Suppressor macrophage (primary cell): Measurements from ENCODE around the gene PREP.

Experiments used
- DNase-seq, 4 experiments: peaks; one replicate each; pipeline ENCODE4 v3.0.0-alpha.2; 2020 to 2022

The PREP gene

DNA sequence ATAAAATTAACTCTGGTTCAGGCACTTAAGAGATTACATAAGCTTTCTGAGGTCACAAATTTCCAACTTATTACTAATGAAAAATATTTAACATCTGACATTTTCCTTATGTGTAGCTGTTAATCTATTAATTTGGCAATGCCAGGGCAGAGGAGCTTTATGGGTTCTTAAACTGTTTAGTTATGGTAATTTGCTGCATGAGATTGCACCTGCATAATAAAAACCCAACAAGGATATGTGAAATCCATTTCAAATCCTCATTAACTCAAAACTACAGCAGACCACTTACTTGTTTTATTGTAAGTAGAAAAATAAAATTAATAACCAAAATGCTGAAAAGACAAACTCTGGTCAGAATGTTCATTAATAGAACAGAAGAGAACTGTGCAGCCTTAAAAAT, 98.1 kb downstream of the PREP start:
- DNase-seq, result no peak

DNA sequence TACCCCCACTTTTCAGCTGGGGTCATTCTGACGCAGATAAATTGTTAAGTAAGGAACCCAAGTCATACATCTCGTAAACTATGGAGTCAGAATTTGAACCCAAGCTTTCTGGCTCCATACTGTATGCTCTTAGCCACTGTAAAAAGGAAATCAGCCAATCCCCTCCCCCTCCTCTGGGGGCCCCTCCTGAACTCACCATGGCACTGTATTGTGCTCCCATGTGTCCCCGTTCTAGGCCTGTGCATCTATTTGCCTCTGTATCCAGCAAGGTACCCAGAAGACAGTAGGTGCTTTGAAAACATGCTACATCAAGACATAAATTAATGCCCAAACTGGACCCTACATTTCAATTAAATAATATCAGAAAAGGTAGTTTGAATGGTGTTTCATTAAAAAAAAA, 98.5 kb downstream of the PREP start:
- DNase-seq, result no peak

DNA sequence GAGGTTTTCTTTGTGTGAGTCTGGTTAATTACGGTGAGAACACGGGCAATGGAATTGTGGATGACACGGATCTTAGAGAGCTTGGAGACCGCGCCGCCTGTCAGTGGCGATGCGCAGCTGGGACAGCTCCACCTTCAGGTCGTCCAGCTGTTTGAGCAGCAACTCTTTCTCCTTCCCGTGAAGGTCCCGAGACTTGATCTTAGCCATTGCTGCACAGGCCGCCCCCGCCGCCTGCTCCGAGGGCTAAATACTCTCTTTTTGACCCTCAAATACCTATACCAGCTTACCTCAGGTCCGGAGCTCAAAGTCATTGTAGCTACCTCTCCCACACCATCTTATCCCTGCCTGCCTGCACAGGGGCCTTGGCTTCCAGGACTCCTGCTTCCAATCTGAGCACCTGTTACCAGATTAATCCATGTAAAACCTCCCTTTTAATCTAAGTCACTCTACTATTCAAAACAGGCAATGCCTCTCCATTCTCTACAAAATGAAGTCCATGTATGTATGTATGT, 100.2 kb downstream of the PREP start:
- no peak for DNase-seq

DNA sequence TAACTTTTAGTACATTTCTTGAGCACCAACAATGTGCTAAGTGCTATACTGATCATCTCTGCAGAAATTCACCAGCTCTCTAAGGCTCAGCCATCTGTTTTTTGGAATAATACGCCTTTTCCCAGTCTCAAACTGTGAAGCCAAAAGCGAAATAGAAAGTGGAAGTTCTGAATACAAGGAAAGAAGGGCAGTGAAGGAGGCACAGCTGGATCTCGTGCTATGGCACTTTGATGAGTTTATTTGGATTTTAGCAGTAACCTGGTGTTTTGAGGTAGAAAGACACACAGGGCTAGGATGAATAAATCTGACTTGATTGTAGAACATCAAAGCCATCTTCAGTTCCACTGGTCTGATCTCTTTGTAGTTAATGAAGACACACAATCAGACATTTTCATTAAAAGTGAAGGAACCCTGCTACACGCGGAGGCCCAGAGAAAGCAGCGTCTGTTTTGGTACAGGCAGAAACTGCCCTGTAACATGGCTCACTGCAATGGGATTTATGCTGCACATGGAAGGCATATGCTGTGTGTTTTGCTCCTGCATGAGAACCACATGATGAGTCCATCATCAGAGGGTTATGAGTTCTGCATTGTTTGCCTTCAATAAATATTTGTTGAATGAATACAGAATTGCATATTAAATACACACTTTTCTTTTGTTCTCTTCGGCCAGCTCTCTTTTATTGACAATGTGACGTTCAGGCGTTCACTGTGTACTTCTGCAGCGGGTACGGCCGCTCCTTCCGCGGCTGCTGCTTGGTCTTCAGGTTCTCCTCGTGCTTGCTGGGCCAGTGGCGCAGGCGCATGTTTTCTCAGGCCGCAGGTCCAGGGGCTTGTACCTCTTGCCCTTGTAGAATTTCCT, 100.9 kb downstream of the PREP start:
- no peak for DNase-seq

DNA sequence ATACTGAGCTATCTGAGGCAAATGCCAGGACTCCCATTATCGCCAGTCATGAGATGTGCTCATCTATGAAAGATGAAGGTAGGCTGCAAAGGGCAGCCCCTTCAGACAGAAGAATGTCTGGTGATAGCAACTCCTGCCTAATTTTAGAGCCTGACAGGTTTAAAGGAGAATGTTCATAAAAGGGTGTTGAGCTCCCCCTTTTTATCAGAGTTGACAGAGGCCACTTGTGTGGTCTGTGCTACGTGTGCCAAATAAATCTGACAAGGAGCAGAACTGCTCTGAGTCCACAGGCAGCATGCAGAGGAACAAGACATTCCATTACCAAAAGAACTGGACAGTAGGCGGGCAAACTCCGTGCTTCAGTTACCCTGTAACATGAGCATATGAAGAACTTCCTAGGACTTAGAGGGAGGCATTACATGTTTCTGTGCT, 101.8 kb downstream of the PREP start:
- DNase-seq, result no peak

DNA sequence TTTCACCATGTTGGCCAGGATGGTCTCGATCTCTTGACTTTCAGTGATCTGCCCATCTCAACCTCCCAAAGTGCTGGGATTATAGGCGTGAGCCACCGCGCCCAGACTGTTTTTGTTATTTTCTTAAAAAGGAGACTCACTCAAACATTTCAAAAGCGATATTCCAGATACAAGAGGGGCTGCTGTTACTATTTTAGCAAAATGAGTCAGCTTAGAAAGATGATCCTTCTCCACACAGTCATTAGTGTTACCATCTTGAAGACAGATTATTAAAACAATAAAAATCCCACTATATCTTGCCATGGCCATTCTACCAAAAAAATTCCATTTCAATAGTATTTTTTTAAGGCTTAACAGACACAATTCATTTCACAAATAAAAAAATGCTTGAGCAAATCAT, 102.8 kb downstream of the PREP start:
- DNase-seq, result no peak

DNA sequence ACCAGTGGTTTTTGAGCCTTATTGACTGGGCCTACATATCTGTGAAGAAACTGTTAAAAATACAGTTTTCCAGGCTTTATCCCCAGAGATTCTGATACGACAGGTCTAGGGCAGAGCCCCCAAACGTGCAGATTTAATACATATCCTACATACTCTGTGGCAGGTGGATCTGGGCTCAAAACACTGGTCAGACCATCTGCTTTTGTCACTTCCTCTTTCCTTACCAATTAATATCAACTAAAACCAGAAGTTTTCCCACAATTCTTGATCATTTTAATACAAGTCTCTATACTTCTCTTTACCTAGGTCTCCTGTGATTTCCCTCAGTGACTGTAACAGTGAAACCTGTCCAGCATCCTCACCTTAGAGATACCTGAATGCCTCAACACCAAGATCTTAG, 108.8 kb downstream of the PREP start:
- no peak for DNase-seq

DNA sequence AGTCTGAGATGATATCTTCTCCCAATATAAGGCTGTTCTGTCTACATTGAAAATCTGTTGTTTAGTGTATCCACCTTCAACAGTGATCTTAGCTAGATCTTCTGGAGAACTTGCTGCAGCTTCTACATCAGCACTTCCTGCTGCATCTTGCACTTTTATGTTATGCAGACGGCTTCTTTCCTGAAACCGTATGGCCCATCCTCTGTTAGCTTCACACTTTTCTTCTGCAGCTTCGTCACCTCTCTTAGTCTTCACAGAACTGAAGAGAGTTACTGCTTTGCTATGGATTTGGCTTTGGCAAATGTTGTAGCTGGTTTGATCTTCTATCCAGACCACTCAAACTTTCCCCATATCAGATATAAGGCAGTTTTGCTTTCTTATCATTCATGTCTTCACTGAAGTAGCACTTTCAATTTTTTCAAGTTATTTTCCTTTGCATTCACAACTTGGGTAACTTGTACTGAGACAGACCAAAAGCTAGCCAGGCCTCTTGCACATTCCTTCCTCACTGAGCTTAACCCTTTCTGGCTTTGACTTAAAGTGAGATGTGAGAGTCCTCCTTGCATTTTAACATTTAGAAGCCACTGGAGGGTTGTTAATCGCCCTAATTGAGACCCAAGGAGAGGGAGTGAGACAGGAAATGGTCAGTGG, 110.1 kb downstream of the PREP start:
- DNase-seq, result no peak

DNA sequence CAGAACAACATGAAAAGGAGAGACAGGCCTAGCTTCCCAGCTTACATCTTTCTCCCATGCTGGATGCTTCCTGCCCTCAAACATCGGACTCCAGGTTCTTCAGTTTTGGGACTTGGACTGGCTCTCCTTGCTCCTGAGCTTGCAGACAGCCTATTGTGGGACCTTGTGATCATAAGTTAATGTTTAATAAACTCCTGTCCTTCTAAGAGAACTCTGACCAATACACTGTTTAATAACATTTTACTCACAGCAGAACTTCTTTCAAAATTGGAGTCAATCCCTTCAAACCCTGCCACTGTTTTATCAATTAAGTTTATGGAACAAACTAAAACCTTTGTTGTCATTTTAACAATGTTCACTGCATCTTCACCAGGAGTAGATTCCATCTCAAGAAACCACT, 111.4 kb downstream of the PREP start:
- no peak for DNase-seq

DNA sequence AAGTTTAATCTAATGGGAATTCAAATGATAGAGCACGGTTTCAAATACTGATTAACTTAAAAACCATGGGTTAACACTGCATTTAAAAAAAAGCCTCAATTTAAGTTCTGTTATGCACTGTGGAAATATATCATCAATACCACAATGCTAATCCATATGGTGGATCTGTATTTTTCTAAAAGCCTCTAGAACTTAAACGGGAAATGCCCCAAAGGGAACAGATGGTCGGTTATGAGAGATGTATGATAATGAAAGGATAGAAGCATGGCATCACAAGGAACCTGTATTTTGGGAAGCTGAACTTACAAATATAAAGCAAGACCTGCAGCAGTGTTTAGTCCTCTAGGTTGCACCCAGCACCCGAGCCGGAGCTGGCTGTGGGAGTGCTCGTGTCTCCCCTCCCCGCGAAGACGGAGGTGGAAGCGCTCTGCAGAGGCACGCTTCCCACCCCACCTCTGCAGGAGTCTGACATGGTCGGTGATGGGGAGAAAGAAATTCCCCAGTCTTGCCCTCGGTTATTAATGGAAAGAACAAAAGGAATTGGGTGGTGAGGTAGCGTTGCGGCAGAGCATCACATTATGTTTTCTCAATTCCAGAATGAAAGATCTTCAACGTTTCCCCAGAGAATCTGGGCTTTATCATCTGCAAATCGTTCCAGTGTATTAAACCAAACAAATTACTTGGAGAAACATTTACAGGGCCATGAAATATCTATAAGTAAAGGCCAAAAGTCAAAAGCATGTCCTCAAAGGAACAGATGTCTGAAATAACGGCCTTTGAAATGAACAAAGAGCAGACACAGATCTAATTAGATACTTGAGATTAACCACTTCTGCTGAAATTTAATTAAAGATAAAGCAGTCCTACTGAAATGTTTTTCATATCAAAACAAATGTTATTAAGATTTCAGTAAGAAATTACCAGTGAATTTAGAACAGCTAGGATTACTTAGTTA, 120.0 kb downstream of the PREP start:
- no peak for DNase-seq

DNA sequence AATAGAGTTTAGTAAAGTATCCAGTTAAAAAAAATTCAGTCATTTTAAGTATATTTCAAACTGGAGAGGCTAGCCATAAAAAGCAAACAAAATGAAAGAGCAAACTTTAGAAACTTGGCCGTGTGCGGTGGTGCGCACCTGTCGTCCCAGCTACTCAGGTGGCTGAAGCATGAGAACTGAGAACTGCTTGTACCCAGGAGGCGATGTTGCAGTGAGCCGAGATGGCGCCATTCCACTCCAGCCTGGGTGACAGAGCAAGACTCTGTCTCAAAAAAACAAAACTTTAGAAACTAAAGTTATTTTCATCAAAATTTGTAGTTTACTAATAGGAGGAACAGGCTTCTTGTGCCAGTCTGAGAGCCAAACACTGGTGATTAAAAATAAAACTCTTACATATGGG, 122.8 kb downstream of the PREP start:
- no peak for DNase-seq

DNA sequence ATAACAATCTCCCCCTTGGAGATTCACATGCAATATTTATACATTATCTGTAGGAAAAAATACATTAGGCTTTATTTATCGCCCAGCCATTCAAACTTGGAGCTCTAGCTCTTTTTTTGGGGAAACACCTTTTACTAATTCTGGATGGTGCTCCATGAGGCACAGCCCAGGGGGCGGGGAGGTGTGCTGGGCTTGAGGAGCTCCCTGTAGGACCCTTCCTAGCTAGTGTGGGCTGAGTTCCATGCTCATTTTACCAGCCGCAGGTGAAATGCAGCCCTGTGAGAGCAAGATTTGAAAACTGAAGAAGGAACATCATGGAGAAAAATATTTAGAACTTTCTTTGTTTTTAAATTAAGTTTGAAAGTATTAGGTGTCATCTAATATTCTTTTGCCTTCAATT, 123.4 kb downstream of the PREP start:
- DNase-seq, result no peak

DNA sequence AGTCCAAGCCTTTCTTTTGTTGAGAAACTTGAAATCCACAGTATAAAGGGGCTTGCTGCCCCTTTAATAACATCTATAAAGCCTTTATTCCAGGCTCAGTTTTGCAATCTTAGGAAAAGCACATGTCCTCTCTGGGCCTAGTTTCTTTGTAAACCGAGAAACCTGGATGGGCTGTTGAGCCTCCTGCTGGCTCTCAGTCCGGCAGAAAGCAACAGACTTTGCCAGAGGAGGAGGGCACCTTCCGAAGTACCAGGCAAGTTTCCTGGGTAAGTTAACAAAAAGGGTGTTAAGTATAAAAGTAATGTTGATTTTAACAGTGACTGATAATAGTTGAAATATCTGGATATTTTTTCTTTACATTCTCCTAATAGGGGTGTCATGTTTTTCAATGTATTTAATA, 124.1 kb downstream of the PREP start:
- DNase-seq, result no peak

DNA sequence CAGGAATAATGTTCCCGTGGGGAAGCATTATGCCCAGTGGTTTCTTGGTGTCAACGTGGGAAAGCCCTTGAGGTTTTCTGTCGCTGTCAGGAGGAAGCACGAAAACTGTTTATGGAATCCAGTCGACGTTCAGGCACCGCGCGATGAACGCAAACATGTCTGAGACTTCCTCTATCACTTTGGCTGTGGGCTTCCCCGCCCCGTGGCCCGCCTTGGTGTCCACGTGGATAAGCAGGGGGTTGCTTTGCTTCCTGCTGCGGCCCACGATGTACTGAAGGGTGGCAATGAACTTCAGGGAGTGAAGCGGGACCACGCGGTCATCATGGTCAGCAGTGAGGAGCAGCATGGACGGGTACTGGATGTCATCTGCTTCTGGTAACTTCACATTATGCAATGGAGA, 124.8 kb downstream of the PREP start:
- DNase-seq, result no peak

DNA sequence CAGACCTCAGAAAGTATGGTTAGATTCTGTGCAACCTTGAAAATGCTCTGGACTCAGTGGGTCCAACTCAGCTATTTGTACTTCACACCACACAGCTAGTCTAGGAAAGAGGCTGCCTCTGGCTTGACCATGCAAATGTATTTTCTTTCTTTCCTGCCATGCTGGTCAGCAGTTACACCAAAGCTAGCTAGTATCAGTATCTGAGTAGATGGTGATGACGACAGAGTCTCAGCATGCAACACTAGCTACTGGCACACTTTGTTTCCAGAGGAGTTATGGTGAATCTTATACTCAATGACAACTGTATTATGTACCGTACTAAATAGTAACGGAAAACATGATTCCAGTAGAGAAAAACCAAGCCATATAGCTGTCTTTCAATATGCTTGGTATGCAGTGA, 126.5 kb downstream of the PREP start:
- no peak for DNase-seq

DNA sequence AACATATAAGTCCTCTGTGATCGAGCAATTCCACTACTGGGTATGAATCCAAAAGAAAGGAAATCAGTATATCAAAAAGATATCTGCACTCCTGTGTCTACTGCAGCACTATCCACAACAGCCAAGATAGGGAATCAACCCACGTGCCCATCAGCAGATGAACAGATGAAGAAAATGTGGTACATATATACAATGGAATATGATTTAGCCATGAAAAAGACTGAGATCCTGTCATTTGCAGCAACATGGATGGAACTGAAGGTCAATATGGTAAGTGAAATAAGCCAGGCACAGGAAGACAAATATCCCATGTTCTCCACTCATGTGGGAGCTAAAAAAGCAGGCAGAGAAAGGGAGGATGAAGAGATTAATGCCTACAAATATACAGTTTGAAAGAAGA, 127.3 kb downstream of the PREP start:
- DNase-seq, result no peak

DNA sequence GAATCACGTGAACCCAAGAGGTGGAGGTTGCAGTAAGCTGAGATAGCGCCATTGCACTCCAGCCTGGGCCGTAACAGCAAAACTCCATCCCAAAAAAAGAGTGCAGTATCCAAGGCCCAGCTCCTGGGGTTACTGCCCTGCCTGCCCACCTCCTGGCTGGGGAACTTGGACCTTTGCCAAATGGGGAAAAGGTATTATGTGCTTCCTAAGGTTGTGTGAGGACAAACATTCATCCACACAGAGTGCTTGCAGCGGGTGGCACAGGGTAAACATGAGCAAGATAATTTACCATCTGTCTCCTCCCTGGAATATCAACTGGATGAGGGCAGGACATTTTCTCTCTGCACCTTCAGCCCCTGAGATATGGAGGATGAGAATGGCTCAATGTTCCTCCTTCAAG, 128.2 kb downstream of the PREP start:
- DNase-seq, result no peak

DNA sequence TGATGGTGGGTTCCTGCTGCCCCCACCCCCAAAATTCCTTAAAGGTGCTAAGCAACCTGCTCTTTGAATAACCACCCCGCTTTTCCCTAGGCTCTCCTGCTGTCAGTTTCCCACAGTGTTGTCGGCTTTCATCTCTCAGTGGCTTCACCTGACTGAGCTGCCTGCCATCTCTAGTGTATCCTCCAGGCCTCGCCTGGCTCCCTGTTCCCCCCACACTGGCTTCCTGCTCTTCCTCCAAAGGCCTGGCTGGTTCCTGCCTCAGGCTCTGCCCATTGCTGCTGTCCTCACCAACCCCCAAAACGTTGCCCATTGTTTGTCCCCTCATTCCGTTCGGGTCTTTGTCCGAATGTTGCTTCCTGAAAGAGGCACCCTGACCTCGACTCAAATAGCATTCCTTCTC, 129.3 kb downstream of the PREP start:
- no peak for DNase-seq

DNA sequence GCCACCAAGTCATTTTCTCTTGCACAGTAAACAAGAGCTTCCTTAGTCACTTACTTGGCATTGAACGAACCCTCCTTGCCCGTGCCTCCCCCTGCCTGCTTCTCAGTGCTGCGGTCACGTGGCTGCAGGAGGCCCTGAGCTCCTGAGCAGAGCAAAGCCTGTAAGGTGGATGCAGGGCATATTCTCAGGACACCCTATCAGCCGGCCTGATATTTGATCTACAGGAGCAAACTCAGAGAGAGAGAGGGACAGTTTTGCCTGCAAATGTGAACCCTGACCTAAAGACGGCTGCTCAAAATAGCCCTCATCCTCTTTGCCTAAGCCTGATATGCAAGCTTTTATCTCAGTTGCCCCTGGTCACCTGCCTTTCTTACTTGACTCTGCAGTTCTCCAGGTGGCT, 130.1 kb downstream of the PREP start:
- no peak for DNase-seq

DNA sequence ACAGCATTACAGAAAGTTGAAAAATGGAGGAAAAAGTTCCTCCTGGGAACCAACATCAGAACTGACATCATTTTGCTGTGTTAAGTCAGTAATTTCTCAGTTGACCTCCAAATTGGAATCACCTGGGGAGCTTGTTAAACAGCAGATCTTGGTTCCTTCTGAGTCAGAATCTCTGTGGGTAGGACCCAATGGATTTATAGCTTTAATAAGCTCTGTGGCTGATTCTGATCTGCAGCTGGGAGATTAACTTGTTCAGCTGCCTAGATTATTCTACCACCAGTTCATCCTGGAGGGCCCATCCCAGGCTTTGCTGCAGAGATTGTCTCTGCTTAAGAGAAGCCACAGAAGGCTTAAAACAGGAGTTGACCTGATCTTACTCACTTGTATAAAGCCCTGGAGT, 132.4 kb downstream of the PREP start:
- DNase-seq, result no peak

DNA sequence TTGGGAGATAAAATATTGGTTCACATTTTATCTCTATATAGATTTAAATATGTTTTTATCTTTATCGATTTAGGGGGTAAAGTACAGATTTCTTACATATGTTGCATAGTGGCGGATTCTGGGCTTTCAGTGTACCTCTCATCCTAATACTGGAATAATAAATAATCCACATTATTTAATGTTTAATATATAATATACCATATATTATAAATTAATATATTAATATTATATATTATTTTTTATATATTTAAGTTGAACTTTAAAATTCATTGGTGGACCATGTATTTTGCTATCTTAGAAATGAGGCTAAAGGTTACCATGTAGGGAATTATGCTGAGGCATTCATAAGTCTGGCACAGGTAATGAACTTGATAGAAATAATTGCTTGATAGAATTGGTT, 133.5 kb downstream of the PREP start:
- DNase-seq, result no peak

DNA sequence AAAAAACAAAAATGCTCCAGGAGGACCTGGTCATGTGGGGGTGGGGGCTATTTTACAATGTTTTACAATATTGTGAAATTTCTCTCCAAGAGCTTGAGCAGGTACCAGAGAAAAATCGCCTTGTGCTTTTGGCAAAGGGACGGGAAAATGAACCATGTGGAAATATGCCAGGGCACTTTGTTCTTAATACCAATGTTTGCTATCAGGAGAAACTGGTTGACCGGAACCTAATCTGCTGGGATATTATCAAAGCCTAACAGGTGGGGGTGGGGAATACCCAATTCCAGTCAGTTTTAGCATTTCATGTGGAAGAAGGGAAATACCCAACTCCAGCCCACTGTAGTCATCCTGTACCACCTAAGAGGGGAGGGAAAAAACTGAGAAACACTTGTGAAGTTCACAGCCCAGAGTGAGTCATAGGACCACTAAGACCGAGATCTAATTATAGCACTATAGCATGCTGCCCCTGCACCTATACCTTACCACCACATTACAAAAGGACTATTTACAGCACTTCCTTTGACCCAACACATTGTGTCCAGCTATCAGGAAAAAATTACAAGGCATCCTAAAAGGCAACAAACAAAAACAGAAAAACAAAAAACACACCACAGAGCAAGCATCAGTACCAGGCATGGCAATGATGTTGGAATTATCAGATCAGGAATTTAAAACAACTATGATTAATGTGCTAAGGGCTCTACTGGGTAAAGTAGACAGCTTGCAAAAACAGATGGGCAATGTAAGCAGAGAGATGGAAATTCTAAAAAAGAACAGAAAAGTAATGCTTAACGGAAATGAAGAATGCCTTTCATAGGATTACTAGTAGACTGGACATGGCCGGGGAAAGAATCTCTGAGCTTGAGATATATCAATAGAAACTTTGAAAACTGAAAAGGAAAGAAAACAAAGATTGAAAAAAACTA, 138.9 kb downstream of the PREP start:
- DNase-seq, result no peak
